AG09319 (cell line): ENCODE measurements around the gene URB1.

ENCODE experiments used
- DNase-seq: peaks from one replicate; pipeline ENCODE4 v3.0.0-alpha.2; 2010; ENCODE audit warnings: low read depth; ENCODE audit errors: extremely low read depth
- TF ChIP-seq, protein P1 (sequence below): IDR thresholded peaks from 2 replicates; pipeline ENCODE4 v1.5.1; 2011; ENCODE audit warnings: low read depth, mild to moderate bottlenecking, inconsistent platforms, low read length, moderate library complexity

Gene URB1

DNA sequence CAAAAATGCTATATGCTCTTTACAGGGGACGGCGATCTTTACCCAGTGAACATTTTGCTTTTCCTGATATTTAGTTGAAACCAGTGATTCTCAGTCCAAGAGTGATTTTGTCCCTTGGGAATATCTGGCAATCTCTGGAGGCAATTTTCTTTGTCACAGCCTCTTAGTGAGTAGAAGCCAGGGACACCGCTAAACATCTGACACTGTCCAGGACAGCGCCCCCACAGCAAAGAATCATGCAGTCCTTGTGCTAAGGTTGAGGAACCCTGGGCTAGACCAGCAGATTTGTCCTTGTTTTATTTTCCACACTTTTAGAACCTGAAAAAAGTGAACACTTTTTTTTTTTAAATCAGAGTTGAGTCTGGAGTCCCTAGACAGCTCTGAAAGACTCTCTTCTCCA lies 32.8 kb upstream of the URB1 start:
- DNase-seq: no peak
- TF ChIP-seq, protein P1, sequence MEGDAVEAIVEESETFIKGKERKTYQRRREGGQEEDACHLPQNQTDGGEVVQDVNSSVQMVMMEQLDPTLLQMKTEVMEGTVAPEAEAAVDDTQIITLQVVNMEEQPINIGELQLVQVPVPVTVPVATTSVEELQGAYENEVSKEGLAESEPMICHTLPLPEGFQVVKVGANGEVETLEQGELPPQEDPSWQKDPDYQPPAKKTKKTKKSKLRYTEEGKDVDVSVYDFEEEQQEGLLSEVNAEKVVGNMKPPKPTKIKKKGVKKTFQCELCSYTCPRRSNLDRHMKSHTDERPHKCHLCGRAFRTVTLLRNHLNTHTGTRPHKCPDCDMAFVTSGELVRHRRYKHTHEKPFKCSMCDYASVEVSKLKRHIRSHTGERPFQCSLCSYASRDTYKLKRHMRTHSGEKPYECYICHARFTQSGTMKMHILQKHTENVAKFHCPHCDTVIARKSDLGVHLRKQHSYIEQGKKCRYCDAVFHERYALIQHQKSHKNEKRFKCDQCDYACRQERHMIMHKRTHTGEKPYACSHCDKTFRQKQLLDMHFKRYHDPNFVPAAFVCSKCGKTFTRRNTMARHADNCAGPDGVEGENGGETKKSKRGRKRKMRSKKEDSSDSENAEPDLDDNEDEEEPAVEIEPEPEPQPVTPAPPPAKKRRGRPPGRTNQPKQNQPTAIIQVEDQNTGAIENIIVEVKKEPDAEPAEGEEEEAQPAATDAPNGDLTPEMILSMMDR: no peak

DNA sequence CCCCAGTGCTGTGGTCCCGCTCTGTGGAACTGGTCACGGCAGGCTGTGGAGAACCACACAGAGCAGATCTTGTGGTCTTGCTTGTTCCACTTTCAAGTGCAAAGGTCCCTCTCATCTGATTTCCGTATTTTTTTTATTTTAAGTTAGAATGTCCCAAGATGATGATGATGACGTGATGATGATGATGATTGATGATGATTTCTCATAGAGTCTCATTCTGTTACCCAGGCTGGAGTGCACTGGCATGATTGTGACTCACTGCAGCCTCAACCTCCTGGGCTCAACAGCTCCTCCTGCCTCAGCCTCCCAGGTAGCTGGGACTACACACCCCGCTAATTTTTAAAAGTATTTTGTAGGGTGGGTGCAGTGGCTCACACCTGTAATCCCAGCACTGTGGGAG lies 31.9 kb upstream of the URB1 start:
- no peak for DNase-seq
- TF ChIP-seq, protein P1: no peak

DNA sequence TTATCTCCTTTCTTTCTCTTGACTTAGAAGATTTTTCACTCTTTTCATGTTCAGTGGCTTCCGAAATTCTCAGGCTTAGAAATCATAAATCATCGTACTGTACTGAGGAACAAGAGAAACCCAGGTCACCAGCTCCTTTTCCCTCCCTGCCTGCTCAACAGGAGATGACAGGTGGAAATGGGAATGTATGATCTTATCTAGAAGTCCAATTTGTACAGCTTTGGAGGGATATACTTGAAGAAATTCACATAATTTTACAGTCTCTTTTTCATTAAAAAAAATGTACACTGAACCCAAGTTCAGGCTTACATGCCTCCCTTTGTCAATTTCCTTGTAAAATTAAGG lies 31.4 kb upstream of the URB1 start:
- TF ChIP-seq, protein P1: no peak
- no peak for DNase-seq

- TF ChIP-seq, protein P1: no peak
- no peak for DNase-seq
Observed at GRCh38 chr21:32423320-32424190, 30.7 kb upstream of the URB1 start.

DNA sequence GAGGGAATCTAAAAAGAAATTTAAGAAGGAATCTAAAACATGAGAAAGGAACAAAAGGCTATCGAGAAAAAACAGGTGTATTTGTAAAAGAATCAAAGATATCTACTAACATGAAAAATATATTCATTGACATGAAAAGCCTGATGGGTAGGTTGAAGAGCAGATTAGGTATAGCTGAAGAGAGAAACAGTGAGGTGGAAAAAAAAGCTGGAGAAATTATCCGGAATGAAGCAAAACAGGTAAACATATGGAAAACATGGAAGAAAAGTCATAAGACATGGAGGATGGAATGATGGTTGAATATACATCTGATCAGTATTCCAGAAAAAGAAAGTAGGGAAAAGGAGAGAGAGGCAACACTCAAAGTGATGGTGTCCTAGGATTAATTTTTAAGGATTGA lies 29.3 kb upstream of the URB1 start:
- TF ChIP-seq, protein P1: no peak
- no peak for DNase-seq

GRCh38 chr21:32418146-32418545 lies 25.3 kb upstream of the URB1 start:
- no peak for DNase-seq
- TF ChIP-seq, protein P1: no peak

DNA sequence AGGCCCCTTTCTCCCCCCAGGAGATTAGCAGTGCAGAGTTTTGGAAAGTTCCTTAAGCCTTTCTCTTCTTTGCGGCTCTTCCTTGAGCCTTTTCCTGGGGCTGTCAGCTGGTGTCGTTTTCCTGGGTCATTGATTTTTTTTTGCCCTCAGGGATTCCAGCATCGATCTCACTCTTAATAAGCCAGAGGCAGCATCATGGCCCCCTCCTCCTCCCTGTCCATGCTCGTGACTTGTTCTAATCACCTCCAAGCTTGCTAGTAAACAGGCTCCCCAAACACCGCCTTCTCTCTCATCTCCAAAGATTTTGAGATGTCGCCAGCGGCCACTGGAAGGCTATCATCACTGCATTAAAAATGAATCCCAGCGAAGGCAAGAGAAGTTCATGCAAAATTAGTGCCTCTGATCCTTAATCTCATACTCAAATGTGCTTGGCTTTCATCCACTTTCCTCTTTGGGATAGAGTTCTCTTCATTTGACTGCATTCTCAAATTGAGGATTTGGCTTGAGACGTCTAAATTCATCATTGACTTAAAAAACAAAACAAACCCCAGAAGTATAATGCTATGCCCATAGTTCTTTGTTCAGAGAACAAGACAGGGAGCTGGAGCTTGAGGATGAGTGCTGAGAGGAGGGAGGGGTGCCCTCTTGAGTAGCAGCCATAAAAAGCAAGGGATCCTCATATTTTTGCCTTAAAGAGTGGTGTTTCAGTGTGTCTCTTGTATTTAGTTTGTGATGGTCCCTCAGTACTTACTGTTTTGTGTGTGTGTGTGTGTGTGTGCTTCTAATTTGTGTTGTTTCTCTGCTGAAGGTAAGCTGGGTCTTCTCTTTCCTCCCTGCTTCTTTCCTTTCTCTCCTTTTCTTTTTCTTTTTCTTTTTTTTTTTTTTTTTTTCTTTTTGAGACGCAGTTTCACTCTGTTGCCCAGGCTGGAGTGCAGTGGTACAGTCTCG lies 22.9 kb upstream of the URB1 start:
- no peak for DNase-seq
- TF ChIP-seq, protein P1: no peak
